Epithelial cell of proximal tubule (primary cell): ENCODE measurements around the gene ADAMTSL1. TPM values are rescaled to one million over a fixed set of nuclear protein-coding genes. Genes with fewer than 3 reads are reported as not detected.

Experiments used
- DNase-seq: peaks from one replicate; pipeline ENCODE4 v3.0.0-alpha.2; 2011; ENCODE audit warnings: low read depth
- H3K4me3 ChIP-seq: 2 replicates; pipeline ENCODE4 v1.5.1; 2011; ENCODE audit warnings: low read depth, mild to moderate bottlenecking, low read length
- CTCF ChIP-seq: conservative IDR thresholded peaks from 2 replicates; pipeline ENCODE4 v1.5.1; 2012; ENCODE audit warnings: low read depth, mild to moderate bottlenecking, low read length
- total RNA-seq: library from RNA; depleted of rRNA; stranded (reverse); fragments of >200 nt; gene quantifications from 2 replicates; pipeline ENCODE4 v1.2.3, GENCODE V29; 2015

Gene ADAMTSL1
- total RNA-seq, 1 donor from 2014 or later = 2.8 TPM

- H3K4me3 ChIP-seq = no peak overlapping the region
- TF ChIP-seq CTCF = no peak
These were observed 71.8 kb downstream of the ADAMTSL1 start for GRCh38 chr9:18545636-18546360.

GRCh38 chr9:18548456-18548855, 74.5 kb downstream of the ADAMTSL1 start:
- DNase-seq = no peak
- no peak for TF ChIP-seq CTCF
- no peak overlapping the region for H3K4me3 ChIP-seq

More at GRCh38 chr9:18545636-18546360, 71.8 kb downstream of the ADAMTSL1 start:
- no peak for DNase-seq

- no peak overlapping the region for H3K4me3 ChIP-seq
- TF ChIP-seq CTCF = no peak
- DNase-seq = no peak
These were observed 75.8 kb downstream of the ADAMTSL1 start for GRCh38 chr9:18549772-18550171.

GRCh38 chr9:18550286-18550685, 76.3 kb downstream of the ADAMTSL1 start:
- H3K4me3 ChIP-seq = no peak overlapping the region
- no peak for TF ChIP-seq CTCF
- DNase-seq = no peak

- no peak for TF ChIP-seq CTCF
- DNase-seq = no peak
- no peak overlapping the region for H3K4me3 ChIP-seq
These were observed 80.3 kb downstream of the ADAMTSL1 start for GRCh38 chr9:18554244-18554643.

GRCh38 chr9:18555105-18555883, 81.3 kb downstream of the ADAMTSL1 start:
- no peak for TF ChIP-seq CTCF
- no peak overlapping the region for H3K4me3 ChIP-seq
- no peak for DNase-seq
